GM18867 (cell line): ENCODE measurements around the gene FUNDC2.

Source experiments
- ATAC-seq: cut with Tn5 transposase; IDR thresholded peaks from one replicate; pipeline ENCODE4 v1.9.1; 2021; ENCODE audit warnings: mild to moderate bottlenecking, moderate library complexity; ENCODE audit not compliant: unreplicated experiment

FUNDC2 gene

DNA sequence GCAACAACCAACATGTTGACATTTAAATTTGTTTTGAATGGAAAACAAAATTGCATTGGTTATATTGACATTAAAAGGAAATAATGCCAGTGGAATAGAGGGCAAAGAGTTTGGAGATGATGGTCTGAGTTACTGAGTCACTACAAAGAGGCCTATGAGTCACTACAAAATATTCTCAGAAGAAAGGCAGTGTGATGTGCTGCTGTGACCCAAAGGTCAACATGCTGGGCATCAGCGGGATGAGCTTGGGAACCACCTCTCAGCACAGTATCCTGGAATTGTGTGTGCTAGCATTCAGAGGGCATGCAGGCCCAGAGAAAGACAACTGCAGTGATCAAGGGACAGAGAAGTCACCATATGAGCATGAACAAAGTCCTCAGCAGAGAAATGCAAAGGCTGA is 41.5 kb downstream of the FUNDC2 start:
- ATAC-seq, result no peak

DNA sequence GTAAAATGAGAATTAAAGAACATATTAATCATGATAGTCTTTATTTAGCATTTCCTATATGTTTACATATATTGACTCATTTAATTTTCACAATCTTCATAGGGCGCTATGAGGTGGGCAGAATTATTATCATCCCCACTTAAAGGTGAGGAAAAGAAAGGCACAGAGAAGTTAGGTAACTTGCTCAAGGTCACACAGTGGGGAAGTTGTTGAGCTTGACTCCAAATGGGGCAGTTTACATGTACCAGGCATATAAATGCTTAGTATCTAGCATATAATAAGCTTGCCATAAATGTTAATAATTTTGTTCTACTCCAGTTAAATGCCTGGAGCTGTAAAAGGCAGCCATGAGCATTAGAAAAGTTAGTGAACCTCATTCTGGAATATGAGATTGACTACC is 42.8 kb downstream of the FUNDC2 start:
- ATAC-seq, result no peak

DNA sequence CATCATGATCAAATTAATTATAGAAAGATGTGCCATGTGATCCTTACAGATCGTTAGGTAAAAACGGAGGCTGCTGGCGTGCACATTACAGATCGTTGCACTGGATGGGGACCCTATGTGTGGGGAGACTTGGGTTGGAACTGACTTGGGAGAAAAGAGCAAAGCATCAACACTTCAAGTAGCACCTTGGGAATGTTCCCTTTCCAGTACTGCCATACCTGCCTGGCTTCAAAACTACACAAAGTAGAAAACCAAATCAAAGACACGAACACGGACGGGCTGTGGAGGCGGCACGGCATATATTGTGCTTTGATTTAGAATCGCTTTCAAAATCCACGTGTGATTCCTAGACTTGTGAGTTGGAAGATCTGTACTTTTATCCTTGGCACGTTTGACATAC is 43.4 kb downstream of the FUNDC2 start:
- ATAC-seq, result no peak

DNA sequence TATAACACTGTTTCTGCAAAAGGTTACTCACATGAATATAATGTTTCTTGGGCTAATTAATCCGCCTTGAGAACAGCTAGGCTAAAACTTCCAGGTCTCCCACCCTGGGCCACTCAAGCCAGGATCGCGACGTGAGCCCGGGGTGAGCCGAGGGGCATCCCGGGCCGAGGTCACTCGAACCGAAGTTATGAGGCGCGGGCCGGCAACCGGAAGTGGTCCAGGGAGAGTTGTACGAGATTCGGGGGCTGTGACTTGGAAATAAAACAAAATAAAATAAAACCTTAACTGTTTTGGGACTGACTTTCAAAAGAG is 44.0 kb downstream of the FUNDC2 start:
- ATAC-seq, result peak; percentile 21

DNA sequence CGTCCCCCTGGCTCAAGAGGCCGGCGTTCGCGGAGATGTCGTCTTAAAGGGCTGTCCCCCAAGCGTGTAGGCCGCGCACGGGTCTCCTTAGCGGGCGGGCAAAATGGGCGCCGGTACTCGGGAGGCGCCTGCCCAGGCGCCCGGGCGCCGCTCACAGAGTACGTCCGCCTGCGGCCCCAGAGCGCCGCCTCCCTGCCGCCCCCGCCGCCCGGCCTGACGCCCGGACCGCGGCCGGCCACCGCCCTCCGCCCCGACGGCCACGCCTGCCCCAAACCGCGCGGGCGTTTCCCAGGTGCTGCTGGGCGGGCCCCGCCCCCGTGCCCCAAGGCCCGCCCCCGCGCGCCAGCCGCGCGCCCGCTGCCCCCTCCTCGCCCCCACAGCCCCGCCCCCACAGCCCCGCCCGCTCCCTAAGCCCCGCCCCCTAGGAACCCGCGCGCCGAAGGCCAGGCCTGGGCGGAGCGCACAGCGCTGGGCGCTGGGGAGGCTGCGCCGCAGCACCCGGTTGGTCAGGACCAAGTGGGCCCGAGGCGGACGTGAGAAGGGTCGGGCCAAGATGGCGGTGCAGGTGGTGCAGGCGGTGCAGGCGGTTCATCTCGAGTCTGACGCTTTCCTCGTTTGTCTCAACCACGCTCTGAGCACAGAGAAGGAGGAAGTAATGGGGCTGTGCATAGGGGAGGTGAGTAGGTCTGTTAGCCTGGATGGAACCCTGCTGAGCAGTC is 44.5 kb downstream of the FUNDC2 start, which contains the start of the genes BRCC3, CMC4 and MTCP1:
BRCC3 (plus strand) TSS at position 534 of the 719 bp plus-strand sequence; CDS start at position 554, 20 bp downstream.
CMC4 (minus strand) TSS at position 162 of the 719 bp plus-strand sequence. CDS start 7,113 bp downstream, outside the sequence.
MTCP1 (minus strand) TSS at position 162 of the 719 bp plus-strand sequence. CDS start 5,126 bp downstream, outside the sequence.
- peak; percentile 89 for ATAC-seq

DNA sequence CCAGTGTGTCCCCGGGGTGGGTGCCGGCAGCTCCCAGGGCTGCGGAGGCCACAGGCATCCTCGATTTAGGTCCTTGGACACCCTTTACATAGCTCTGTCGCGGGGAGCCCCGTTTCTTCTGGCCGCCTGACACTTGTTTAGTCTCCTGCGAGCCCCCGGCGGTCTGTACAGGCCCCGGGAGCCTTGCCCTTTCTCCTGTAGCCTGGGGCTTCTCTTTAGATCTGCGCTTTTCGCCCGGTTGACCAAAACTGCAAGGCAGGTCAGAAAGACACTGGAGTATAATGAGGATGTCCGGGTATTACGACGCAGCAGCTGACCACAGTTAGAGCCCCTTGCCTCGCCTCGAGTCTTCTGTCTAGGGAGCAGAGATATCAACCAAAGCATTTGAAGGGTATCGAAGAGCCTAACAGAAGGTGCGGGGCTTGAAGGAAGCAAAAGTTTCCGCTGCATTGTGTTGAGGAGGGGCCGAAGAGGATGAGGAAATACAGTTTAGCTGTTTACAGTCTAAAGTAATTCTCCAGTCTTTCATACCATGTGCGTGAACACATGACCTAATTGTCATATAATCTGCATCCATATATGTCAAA is 45.1 kb downstream of the FUNDC2 start:
- no peak for ATAC-seq

DNA sequence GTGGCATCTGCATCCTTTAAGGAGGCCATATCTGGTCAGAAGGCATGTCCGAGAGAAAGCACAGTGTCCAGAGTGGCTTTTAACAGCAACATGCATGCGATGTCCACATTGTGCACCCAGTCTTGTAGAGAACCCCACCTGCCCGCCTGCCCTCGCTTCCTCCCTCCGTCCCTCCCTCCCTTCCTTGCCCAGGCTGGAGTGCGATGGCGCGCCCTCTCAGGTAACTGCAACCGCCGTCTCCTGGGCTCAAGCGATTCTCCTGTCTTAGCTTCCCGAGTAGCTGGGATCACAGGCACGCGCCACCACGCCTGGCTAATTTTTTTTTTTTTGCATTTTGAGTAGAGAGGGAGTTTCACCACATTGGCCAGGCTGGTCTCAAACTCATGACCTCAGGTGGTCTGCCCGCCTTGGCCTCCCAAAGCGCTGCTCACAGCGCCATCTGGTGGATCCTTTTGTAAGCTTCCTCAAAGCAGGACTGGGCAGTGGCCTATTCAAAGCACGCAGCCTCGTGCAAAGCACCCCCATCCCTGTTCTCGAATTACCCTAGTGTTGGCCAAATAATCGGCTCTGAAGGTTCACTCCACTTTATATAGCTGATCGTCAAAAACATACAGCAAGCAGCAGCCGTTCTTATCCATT is 59.7 kb downstream of the FUNDC2 start:
- no peak for ATAC-seq

DNA sequence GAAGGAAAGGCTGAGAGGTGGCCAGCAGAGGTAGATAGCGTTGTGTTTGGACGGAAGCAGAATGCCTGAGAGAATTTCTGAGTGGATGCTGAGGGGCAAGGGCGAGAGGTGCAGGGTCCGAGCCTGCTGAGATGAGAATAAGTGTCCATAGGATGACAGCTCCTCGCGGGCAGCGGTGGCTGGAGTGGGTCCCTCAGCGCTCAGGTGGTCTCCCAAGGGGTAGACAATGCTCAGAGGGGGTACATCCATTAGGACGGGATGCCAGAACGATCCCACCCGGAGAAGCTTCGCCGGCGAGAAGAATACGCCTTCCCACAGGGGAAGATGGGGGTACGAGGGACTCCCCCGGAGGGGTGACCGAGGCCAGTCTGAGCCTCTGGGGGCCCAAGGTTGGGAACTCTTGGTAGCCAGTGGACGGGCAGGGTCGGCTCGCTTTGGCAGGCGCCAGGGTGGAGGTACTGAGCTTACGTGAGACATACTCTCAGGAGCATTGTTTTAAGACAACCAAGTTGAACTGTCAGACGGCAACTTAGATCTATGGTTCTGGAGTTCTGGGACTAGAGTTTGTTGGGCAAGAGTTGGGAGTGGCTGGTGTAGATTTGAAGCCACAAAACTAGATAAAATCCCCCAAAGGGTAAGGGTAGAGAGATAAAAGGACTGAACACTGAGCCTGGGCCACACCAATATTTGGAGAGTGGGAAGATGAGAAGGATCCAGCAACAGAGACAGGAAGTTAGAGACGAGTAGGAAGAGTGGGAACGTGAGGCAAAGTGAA is 60.5 kb downstream of the FUNDC2 start:
- ATAC-seq, result no peak

DNA sequence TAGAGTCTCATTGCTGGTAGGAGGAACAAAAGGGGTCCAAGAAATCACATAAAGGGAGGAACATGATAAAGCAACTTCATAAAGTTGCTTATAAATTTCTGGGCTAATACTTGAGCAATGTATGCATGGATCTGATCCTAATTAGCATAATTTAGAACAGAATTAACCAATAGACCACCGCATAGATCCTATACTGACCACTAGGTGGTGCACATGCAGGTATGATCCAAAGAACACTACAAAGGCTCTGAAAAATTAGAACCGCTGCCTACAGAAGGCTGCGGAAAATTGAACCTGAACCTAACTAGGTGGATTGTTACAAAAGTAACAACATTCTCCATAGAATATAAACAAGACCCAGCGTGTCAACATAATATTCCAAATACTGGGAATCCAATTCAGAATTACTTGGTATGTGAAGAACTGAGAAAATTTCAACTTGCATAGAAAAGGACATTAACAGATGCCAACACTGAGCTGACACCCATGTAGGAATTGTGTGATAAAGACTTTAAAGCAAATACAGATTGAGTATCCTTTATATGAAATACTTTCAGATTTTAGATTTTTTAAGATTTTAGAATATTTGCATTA is 67.9 kb downstream of the FUNDC2 start:
- peak; percentile 81 for ATAC-seq

DNA sequence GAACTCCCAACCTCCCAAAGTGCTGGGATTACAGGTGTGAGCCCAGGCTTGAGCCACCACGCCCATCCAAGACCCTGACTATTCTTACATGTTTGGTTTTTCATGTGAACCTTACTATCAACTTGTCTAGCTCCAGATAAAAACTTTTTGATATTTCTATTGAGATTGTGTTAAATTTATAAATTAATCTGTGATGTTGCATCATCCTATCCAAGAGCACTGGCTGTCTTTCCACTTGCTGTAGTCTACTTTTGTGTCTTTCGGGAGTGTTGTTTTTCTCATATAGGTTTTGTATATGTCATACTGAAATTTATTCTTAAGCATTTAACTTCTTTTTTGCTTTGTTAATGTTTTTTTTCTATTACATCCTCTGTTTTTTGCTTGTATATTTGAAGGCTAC is 79.3 kb downstream of the FUNDC2 start:
- no peak for ATAC-seq

DNA sequence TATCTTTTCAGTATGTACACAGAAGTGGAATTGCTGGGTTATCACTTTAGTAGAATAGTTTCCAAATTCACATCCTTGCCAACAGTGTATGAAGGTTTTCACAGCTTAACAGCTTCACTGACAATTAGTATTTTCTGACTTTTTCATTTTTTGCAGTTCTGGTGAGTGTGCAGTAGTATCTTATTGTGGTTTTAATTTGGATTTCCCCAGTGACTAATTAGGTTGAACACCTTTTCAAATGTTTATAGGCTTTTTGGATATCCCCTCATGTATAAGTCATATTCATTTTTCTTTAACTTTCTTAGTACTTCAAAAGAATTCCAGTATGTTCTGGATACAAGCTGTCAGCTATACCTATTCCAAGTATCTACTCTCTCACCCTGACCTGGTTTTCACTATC is 81.8 kb downstream of the FUNDC2 start:
- ATAC-seq, result no peak
